GM19328 (cell line): ENCODE results near the gene PPFIBP2.

Experiments used
- ATAC-seq: cut with Tn5 transposase; IDR thresholded peaks from one replicate; pipeline ENCODE4 v1.9.1; 2021; ENCODE audit warnings: mild to moderate bottlenecking, moderate library complexity; ENCODE audit not compliant: unreplicated experiment

PPFIBP2 gene

DNA sequence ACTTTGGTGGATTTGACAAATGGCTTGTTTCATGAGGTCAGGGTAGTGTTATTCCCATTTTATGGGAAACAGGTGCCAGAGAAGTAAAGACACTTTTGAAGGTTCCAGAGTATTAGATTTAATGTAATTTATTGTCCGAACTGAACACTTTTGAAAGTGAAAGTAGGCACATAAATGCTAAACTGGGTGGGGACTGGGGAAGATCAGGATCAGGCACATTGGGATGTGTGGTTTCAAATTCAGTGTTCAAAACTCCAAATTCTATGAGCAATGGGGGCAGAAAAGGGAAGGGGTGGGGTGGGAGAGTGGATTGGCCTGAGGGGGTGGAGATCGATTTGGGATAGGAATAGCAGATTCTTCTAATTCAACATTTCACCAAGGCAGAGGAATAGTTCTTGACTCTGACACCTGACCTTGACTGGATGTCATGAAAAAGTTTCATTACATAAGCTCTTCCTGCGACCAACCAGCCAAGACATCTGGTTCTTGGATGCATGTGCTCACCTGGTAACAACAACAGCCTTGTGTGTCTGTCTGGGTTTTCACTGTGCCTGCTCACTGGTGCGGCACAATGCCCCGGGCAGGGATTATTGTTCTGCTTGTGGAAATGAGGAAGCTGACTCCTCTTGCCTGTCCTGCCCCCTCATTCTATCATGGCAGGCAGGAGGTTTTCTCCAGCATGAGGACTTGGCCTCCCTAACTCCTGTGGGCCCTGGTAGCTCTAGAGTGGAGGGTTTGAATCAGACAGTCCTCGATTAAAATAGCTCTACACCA, 10.8 kb downstream of the PPFIBP2 start:
- no peak for ATAC-seq

DNA sequence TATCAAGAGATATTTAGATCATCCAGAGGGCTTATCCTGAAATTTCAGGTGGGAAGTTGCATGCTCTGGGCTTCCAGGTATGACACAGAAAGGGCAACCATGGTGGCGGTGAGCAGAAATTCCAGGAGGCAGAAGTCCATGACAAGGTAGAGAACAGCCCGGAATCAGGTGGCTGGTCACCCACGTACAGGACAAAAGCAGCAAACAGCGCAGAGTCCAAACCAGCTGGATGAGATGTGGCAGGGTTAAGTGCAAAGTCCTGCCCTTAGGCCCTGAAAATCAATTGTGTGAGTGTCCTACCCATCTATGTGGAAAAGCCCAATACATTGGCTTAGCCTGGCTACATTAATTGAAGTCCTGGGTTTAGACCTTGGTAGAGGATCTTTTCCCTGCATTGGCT, 11.6 kb downstream of the PPFIBP2 start:
- no peak for ATAC-seq

- ATAC-seq, result no peak
Measured at GRCh38 chr11:7527029-7527428, 13.2 kb downstream of the PPFIBP2 start.

DNA sequence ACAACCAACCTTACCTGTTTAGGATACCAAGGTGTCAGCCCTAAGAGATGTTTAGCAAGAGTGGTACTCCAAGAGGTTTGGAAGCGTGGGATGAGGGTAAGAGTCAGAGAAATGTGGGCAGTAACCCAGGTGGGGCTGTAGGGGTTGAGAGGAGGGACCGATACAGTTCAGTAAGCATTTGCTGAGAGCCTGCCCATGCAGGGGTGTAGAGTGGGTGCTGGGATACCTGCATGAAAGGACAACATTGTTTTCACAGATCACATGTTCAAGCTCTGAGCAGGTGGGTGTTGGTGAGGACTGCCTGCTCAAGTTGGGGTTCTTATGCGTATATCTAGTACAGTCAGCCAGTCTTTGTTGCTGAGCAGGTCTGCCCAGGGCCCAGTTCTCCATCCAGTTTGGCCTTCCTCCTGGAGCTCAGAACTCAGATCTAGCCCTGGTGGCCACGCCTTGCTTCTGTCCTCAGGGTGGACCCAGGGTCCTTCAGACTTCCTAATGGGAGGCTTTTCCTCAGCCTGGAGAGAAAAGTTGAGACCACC, 14.8 kb downstream of the PPFIBP2 start:
- ATAC-seq, result no peak

DNA sequence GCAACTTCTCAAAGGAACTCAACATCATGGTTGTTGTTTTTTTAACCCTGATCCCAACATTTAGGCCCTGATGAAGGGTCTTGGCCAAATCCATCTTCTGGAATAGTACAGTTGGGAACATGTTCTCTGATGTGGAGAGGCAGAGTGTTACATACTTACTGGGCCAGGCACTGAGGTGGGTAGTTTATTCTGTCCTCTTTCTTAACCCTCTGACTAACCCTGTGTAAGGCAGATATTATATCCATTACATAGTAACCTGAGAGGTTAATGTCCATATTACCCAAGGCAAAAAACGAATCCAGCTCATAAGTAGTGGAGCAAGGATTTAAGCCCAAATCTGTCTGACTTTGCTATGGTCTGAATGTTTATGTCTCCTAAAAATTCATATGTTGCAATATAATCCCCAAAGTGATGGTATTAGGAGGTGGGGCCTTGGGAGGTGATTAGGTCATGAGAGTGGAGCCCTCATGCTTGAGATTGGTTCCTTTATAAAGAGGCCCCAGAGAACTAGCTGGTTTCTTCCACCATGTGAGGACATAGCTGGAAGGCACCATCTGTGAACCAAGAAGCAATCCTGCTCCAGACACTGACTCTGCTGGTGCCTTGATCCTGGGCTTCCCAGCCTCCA, 16.3 kb downstream of the PPFIBP2 start:
- ATAC-seq, result no peak

GRCh38 chr11:7531011-7531410, 17.2 kb downstream of the PPFIBP2 start:
- no peak for ATAC-seq

DNA sequence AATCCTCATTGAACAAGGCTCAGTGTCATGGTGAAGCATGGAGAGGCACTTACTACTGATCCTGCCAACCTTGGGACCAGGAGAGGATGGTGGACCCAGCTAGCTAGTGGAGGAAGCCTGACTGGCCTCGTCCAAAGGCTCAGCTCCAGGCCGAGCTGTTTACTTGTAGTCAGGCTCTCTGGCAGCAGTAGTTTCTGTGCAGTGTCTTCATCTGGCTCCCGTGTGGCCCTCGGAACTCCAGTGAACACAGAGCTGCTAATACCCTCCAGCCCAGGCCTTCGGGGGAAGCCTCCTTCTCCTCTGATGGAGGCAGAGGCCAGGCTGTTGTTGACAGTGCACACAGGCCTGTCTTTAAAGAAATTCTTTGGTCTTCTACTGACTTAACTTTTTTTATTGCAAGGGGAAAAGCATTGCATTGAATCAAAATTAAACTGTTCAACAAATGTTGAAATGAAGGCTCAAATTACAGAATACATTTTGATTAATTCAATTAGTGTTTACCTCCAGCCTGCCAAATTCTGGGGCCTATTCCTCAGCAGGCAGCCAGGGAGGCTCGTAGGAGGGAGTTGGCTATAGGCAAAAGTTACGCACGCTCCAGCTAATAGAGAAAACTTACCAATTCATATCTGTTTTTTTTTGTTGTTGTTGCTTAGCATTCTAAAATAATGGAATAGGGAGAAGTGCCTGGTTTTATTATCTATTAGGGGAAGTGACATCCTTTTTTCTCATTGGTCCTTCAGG, 18.8 kb downstream of the PPFIBP2 start:
- ATAC-seq, result no peak

DNA sequence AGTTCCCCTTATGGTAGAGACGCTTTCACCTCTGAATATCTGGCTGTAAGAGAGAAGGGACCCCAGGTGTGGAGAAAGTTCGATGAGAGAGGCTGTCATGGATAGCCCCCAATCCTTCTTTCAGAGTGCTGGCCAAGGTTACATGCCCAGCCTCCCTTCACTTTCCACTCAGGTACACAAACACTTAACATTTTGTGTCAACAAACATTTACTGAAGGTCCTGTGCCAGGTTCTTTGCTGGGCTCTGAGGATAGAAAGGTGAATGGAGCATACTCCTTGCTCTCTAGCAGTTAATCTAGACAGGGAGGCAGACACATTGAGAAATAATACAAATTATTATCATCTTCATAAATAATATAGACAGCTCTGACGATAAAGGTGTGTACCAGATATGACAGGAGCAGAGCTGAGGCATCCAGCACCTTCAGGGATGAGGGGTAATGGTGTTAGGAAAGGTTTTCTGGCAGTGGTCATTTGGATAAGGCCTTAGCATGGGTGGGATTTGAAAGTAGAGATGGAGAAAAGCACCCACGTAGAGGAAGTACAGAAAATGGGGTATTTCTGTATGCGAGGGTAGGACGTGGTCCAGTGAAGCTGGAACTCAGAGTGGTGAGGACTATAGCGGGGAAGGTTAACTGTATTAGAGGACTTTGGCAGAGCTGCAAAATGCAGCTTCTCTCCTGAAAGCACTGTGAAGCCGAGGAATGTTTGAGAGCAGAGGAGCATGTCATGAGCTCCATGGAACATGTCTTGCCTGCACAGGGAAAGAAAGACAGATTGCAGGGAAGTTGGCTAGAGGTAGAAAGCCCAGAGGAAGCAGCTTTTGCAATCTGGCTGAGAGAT, 19.6 kb downstream of the PPFIBP2 start:
- ATAC-seq, result peak; percentile 19

DNA sequence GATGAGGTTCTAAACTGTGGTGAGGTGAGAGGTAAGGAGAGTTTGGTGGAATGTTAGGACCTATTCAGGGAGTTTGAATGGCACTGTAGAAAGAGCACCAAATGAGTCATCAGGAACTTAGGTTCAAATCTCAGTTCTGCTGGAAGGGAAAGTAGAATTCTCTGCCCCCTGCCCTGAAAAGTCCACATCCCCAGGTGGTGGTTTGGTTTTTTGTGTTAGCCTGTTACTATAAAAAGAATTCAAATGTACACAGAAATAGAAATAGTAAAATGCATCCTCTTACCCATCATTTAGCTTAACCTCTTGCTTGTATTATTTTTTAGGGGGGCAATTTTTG, 20.2 kb downstream of the PPFIBP2 start:
- peak; percentile 47 for ATAC-seq

DNA sequence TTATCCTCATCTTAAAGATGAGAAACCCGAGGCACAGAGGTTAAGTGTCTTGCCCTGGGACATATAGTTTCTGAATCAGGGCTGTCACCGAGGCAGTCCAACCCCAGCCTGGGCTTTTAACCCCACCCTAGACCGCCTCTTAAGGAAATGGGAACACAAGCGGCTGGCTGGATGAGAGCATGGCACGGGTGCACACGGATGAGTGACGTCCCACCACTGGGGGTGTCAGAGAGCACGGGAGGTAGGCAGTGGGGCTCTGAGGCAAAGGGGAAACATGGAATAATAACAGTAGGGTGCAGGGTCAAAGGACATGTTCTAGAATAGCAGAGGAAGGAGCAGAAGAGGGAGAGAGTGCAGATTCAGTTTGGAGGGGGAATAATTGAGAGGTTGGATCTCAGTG, 22.3 kb downstream of the PPFIBP2 start:
- no peak for ATAC-seq

GRCh38 chr11:7537265-7537664, 23.5 kb downstream of the PPFIBP2 start:
- no peak for ATAC-seq

DNA sequence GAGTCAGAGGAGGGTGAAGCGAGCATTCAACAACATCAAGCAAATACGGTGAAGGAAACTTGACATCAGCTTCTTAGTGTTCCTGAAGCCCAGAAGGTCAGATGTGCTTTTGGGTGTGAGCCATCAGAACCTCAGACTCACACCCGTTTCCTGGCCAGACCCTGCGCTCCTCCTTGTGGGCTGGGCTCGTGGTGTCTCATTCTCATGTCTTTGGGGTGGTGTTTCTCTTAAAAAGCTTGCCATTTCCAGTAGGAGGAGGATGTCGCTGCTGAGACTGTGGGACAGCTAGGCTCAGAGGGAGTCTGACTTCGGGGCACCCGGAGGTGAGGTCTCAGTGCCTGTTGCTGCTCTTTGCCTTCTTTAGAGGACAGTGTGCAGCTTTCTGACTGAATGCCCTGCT, 24.2 kb downstream of the PPFIBP2 start:
- no peak for ATAC-seq

DNA sequence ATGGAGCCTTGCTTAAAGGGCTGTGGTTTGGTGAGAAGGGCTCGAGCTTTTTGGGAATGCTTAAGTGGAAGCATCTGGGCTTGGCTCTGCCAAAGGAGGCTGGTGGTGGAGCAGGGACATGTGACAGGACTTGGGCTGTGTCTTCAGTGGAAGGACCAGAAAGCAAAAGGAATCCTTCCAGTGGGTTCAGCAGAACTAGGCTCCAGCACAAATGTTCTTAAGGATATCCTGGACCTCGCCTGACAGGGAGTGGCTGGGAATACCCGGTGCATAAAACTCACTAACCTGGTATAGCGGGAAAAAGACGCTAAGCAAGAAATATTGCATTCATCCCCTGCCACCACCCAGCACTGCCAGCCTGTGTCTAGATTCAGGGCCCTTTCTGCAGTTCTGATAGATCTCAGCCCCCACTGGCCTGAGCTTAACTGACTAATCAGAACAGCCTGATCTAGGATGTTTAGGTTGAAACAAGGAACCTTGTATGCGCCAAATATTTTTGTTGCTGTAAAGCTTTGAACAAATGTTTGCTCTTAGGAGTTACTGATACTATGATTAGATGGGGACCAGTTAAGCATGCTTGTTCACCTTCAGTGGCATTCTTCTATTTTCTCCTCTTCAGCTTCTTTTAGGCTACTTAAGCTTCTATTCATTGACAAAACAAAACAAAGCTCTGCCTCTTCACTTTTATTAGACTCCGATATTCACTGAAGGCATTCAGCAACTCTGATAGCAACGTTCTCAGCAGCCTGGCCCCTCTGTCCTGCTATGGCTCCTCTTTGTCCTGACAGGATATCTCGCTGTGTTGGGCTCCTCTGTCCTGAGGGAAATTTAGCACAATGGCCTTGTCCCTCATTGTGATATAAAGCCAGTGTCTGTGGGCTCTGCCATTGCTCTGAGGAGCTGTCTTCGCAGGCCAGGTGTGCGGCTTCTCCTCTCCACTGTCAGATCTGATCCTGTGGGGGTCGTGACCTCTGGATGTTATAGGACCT, 25.0 kb downstream of the PPFIBP2 start:
- no peak for ATAC-seq

DNA sequence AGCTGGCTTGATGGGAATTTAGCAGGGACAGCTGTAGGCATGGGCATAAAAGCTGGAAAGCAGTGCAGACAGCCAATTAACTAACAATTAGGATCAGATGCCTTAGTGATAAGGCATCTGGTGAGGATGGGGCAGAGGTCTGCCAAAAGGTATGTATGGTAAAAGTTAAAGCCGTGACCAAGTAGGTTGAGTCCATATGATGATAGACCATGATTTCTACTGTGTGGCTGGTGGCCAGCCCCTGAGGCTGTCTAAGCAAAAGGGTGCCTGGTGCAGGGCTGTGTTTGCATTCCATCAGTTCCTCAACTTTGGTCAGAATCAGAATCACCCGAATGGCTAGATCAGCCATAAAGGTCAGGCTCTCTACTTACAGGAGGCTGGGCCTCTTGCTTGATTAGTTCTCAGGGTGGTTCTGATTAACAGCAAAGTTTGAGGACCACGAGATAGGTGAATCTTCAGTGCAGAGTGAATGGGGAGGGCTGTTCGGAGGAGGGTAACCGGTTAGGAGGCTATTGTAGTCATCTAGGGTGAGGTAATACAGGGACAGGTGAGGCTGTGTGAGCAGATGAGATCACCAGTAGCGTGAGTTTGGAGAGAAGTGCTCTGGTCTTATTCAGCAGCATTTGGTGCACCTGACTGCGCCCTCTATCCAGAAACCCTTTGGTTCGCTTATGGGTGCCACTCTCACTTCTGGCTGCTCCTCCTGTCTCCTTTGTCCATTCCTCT, 27.2 kb downstream of the PPFIBP2 start:
- ATAC-seq, result no peak

GRCh38 chr11:7543302-7543701, 29.5 kb downstream of the PPFIBP2 start:
- ATAC-seq, result no peak

- ATAC-seq, result no peak
Measured at GRCh38 chr11:7544021-7544420, 30.2 kb downstream of the PPFIBP2 start.

DNA sequence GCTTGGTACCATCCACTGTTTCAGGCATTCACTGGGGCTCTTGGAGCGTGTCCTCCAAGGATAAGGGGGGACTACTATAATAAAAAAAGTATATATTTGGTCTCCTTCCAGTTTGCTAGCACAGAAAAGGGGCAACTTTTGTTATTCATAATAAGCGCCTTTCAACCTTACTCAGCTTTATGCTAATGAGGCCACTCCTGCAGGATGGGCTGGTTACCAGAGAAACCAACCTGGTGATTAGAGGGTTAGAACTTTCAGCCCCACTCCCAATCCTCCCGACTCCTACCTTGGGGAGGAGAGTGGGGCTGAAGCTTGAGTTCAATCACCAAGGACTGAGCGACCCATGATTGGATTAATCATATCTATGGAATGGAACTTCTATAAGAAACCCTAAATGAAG, 31.8 kb downstream of the PPFIBP2 start:
- ATAC-seq, result no peak

GRCh38 chr11:7546324-7546791, 32.6 kb downstream of the PPFIBP2 start:
- ATAC-seq, result no peak

GRCh38 chr11:7547687-7548086, 33.9 kb downstream of the PPFIBP2 start:
- ATAC-seq, result no peak
